Measurements from ENCODE around the gene ZSCAN22.
"Not testable (repeated sequence)": the region's sequence is repeated elsewhere in the genome, so short reads cannot be mapped to it uniquely, and the experiment has no call there.

Gene ZSCAN22

DNA sequence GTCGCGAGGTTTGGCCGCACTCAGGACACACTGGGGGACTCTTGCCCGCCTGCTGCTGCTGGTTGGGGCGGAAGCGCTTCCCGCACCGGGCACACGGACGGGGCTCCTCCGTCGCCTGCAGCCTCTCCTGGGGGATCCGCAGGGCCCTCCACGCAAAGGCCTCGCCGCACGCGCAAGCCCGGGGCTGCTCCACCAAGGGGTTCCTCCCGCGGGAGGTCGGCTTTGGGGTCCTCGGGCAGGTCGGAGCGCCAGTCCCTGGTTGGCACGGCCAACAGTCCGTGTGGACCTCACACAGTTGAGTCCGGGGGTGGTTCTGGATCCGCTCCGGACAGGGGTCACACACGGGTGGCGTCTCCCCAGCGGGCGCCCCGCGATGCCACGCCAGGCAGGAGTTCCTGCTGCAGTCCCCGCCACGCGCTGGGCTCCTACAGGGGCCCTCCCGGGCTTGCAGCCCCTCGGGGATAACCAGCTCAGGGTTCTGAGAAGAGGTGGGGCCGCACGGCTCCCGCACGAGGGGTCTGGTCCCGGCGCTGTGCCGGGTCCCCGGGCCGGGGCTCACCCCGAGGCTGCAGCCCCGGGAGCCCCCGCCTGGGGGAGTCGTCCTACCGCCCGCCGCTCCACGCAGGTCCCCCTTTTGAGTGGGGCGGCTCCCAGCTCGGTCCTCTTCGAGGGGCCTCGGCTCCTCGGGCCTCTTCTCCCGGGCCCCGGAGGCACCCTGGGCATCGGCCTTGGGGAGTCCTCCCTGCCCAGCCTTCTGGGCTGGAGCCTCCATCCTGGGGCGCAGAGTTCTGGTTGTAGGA, 42.0 kb downstream of the ZSCAN22 start:
- no peak for DNase-seq (ENCODE audit: low read depth in 1 of 2, low spot score in 1 of 2)

DNA sequence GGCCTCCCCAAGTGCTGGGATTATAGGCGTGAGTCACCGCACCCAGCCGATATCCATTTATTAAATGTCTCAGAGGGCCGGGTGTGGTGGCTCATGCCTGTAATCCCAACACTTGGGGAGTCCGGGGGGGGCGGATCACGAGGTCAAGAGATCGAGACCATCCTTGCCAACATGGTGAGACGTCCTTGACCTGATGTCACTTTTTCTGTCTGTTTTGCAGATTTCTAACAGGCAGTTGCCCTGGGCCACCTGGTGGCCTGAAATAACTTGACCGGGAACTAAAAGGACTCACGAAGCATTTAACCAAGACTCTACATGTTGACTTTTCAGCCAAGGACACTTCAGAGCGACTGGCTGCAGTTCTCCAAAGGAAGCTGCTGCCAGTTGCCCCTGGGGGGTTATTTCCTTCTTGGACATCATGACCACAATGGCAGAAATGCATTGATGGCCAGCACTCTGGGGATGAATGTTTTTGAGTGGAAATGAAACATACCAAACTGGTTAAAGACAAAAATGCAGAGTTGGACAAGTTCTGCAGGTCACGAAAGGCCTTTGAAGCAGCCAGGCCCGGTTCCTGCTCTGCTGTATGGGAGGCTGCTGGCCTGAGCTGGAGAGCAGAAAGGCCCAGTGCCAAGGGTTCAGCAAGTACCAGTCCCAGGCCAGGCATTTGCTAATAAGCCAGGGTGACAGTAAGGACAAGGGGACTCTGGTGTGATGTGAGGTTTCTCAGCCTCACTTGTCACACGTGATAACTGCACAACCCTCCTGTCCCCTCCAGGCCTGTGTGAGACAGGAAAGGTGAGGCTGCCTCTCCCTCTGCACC, 45.7 kb downstream of the ZSCAN22 start:
- DNase-seq (ENCODE audit: low read depth in 1 of 2, low spot score in 1 of 2) = no peak

DNA sequence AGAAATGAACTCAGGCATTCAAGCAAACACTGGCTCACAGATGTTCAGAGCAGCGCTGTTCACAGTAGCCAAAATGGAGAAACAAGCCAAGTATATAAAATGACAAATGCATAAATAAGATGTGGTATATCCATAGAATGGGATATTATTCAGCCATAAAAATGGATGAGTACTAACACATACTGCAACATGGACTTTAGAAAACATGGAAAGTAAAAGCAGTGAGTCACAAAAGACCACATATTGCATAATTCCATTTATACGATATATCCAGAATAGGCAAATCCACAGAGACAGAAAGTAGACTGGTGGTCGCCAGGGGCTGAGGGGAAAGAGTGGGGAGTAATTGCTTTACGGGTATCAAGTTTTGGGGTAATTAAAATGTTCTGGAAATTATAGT, 47.4 kb downstream of the ZSCAN22 start:
- DNase-seq (ENCODE audit: low read depth in 1 of 2, low spot score in 1 of 2) = no peak

DNA sequence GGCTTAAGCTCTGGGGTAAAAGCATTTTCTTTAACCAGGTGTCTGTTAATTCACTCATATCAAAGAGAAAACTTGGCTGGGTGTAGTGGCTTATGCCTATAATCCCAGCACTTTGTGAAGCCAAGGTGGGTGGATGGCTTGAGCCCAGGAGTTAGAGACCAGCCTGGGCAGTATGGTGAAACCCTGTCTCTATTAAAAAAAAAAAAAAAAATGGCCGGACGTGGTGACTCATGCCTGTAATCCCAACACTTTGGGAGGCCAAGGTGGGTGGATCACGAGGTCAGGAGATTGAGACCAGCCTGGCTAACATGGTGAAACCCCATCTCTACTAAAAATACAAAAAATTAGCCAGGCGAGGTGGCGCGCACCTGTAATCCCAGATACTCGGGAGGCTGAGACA, 49.9 kb downstream of the ZSCAN22 start:
- DNase-seq (ENCODE audit: low read depth in 1 of 2, low spot score in 1 of 2) = not testable (repeated sequence)

DNA sequence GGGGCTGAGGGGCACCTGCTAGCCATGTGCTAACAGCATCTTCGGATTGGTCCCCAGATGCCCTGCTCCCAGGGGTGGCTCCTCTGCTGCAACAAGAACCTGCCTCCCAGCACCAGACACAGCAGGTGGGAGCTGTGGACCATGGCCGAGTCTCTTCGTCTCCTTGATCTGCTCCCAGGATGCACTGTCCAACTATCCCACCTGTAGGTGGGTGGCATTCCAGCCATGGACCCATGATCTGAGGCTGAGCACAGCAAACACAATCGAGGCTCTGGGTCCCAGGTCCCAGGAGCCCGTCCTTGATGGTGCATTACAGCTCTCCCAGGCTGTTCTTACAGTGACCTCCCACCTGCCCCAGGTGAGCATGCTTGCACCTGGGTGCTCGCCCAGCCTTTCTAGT, 52.5 kb downstream of the ZSCAN22 start:
- no peak for DNase-seq (ENCODE audit: low read depth in 1 of 2, low spot score in 1 of 2)

DNA sequence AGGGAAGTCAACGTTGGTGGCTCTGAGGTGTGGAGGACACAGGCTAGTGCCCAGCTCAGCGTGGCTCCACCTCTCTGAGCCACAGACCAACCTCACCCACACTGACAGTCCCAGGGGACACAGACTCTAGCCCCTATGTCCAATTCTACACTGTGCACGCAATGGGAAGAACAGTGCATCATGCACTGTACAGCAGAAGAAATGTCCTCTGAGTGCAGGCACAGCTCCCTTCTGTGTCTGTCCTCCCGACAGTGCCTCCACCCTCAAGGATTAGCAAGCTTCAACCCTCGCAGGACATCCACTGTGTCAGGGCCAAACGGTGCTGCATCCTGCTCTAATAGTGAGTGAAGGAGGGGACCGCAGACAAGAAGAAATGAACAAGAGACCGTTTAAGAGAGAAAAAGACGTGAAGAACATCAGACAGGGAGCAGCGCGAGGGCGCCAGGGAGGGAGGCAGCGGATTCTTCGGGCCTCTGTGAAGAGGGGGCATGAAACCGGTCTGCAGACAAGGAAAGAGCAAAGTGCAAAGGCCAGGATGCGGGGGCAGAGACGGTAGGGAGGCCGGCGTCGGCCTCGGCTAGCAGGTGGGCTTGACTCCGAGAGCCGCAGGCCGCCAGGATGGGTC, 53.4 kb downstream of the ZSCAN22 start:
- no peak for DNase-seq (ENCODE audit: low read depth in 1 of 2, low spot score in 1 of 2)

DNA sequence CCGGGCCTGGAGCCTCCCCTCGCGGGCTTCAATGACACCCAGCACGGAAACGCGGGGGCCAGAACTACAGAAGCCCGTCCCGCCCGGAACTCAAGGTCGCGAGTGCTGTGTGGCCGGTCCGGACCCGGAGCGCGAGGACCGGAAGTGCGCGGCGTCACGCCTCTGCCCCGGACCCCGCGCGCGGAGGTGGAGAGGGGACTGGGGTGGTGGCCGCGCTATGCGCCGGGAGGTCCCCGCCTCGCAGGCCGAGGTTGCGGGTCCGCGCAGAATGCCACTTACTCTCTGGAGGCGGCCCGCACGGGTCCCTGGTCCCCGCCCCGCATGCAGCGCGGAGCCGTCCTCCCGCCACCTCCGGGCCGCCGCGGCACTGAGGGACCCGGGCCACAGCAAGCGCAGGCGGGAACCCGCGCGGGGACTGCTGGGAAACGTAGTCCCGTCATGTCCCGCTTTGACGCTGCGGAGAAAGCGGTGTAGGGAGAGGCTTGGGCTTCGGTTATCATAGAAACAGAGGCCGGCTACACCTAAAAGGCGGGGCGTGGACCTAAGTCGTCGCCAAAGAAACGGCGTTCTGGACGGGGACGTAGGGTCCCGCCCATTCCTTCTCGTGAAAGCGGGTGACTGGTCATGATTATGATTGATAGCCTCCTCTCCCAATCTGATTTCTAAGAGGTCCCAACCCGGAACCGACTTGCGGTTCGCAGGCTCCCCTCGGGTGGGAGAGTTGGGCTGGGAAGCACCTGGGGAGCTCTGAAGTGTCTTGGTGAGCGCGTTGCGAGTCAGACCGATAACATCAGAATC, 54.1 kb downstream of the ZSCAN22 start, which contains the start of gene ZNF837:
TSS of gene ZNF837 (minus strand) at position 369 of the 798 bp plus-strand sequence. CDS start 11,698 bp downstream, outside the sequence.
- peak; percentile 90 to 99 for DNase-seq (ENCODE audit: low read depth in 1 of 2, low spot score in 1 of 2)

DNA sequence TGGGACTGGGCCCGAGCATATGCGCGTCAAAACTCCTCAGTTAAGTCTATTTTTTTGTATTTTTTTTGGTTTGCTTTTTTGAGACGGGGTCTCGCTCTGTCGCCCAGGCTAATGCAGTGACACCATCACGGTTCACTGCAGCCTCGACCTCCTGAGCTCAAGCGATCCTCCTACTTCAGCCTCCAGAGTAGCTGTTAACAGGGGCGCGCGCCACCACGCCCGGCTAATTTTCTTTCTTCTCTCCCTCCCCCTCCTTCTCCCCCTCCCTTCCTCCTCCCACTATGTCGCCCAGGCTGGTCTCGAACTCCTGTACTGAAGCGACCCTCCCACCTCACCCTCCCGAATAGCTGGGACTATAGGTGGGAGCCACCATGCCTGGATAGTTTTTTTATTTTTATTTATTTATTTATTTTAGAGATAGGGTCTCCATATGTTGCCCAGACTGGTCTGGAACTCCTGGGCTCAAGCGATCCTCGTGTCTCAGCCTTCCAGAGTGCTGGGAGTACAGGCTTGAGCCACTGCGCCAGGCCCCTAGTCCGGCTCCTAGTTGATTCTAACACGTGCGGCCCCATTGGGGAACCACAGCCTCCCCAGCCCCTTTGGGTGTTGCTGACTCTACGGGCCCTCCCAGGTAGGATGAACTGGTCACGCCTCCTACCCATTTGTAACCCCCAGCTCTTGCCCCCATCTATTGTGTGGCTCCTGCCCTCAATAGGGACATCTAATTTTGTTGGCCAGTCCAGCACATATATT, 54.8 kb downstream of the ZSCAN22 start:
- no peak for DNase-seq (ENCODE audit: low read depth in 1 of 2, low spot score in 1 of 2)

DNA sequence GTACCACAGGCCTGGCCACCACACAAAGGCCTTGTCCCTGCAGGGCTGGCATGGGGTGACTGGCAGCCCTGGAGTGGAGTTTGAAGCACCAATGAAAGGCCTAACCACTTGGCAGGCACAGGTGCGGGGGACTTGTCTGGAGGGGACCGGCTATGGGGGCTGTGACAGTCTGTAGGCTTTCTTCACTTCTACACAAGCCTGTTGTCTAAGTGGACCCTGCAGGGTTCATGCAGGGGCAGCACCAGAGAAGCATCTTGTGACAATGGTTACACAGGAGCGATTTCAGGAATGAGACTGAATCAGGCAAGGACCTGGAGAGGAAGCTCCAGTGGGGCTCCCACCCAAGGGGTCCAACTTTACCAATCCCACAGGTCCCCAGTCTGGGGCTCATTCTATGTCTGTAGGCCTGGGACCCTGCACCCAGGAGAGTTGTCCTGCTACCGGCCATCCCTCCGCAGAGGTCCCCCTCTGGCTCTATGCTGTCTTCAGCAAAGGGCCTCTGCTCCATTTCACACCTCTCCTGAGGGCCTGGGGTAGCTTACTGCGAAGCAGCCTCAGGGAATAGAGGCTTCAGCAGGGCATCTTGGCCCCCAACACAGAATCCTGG, 56.3 kb downstream of the ZSCAN22 start:
- no peak for DNase-seq (ENCODE audit: low read depth in 1 of 2, low spot score in 1 of 2)

DNA sequence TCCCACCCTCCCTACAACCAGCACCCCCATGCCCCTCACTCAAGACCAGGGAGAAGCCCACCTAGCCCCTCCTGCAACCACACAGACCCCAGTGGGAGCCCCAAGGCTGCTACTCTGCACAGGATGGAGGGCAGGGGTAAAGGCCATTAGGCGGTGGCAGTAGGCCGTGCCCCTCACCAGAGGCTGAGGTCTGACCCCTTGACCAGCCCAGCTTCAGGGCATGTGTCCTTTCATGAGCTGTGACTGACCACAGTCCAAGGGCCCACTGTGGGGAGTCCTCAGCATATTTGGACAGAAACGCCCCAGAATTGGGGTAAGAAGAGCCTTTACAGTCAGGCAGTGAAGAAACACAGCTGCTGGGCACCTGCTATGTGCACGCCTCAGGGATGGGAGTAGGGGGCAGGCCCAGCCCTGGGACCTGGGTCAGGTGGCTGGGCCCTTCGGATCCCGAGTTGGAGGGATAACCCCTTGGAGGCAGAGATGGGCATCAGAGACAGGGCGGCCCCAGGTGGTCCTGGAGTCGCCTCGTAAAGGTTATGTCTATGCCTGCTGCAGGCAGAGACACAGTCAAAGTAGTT, 58.6 kb downstream of the ZSCAN22 start:
- no peak for DNase-seq (ENCODE audit: low read depth in 1 of 2, low spot score in 1 of 2)

DNA sequence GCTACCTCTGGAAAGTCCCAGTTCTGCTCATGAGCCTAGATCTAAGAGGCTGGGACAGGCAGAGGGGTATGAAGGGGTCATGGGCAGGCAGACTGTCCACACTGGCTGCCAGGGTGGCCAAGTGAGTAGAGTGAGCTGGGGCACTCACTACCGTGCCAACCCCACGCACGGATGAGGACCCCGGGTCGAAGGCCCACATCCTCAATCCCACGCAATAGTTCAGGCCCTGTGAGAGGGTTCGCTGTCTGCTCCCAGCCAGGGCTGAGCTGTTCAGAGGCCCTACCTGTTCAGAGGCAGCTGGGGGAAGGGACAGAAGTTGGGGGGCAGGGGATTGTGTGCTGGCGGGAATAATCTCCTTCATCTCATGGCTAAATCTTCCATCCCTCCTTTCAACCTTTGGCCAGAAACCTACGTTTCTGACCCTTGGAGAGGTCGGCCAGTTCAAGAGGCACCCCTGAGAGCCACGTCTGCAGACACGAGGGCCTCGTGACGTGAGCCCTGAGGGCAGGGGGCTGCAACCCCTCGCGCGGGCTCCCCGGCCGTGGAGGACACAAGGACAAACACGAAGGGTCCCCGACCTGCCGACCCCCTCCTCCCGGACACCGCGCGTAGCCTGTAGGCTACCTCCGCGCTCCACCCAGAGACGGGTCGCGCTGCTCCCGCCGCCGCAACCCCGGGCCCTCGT, 59.2 kb downstream of the ZSCAN22 start:
- DNase-seq (ENCODE audit: low read depth in 1 of 2, low spot score in 1 of 2) = peak in 1 of 2 donors; percentile 32

DNA sequence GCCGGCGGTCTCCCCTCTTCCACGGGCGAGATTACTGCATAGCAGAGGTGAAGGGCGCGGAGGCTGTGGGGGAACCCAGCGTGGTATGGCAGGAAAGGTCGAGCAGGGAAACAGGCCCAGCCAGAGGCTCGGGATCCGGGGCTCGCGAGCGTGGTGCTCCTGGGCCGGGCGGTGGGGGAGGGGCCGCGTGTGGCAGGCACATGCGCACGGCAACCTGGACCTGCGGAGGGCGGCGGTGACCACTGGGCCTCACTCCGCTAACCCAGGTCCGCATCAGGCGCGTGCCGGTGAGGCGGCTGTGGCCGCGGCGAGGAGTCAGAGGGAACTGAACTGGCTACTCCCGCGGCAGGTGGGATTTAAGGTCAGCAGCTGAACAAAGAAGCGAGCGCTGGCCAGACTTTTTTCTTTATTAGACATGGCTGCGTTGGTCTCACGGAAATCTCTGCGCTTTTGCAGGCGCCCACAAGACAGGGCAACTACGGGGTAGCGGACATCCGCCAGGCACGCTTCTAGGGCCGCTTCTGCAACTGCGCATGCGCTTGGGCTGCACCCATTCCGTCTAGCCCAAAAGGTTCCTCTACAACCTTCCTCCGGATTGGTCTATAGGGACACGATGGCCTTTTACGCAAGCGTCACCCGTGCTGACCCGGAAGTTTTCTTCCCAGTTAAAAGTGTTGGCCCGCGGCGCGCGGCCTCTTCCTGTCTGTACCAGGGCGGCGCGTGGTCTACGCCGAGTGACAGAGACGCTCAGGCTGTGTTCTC, 60.0 kb downstream of the ZSCAN22 start, which contains the start of gene RPS5:
TSS of gene RPS5 (plus strand) at position 694 of the 762 bp plus-strand sequence. CDS start 869 bp downstream, outside the sequence.
- DNase-seq (ENCODE audit: low read depth in 1 of 2, low spot score in 1 of 2) = peak; percentile 93 to 97

DNA sequence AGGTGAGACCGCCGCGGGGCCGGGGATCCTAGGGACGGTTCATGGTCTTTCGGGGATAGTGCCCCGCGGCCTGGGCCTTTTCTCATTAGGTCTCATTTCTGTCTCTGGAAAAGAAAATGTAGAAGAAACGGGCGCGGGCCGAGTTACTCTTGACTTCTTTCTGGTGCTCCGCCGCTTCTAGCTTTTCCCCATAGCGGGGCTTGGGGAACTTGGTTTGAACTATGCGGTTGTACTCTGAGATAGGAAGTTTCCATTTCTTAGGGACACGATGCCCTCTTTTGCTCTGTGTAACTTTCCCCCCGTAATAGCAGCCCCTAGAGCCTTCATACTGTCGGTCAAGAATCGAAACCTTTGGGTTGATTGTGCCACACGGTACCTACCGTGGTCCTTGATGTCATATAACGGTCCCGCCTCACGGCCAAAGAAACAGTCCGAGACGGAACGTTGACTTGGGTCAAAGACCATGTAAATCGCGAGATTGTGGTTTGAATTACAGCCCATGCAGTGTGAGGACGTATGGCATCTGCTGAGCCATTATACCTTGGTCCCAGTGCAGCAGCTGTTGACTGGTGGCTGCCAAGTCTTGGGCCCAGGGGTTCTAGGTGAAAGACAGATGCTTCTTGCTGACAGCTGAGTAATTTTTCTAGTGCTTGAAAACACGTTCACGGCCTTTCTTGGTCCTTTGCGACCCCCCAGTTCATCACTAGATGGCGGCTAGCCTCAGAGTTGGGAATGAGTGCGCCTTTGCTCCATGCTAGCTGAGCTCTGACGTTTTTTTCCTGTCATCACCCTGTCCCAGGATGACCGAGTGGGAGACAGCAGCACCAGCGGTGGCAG, 60.8 kb downstream of the ZSCAN22 start:
- DNase-seq (ENCODE audit: low read depth in 1 of 2, low spot score in 1 of 2) = no peak

DNA sequence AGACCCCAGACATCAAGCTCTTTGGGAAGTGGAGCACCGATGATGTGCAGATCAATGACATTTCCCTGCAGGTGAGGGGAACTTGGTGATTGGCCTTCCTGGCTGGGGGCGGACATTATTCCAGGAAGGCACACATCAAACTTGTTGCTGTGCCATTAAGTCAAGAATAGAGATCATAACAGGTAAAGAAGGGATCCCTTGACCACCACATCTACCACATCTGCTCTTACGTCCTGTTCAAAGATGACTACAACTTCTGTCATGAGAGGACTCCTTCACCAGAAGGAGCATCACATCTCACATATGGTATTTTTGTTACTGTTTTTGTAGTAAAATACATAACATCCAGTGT, 61.4 kb downstream of the ZSCAN22 start:
- no peak for DNase-seq (ENCODE audit: low read depth in 1 of 2, low spot score in 1 of 2)

Data from activated CD4-positive, alpha-beta T cell treated with anti-CD3 and anti-CD28 coated beads, Interleukin-2, amount 50 U/mL, for 24 hours (primary cell).